K562 (cell line): ENCODE results near the gene SLC3A2. TPM values are rescaled to one million over a fixed set of nuclear protein-coding genes. Genes with fewer than 3 reads are reported as not detected.
A peak's percentile ranks its signal among the peaks of the same experiment; 100 is the strongest.

Experiments used
- DMBX1 ChIP-seq: fragments of 250-450 bp; sonication (Bioruptor Pico); IDR thresholded peaks from 2 replicates; pipeline ENCODE4 v1.8.0; 2022; ENCODE audit warnings: inconsistent platforms, mild to moderate bottlenecking, moderate library complexity, borderline replicate concordance
- HOMEZ ChIP-seq: fragments of 250-450 bp; sonication (Bioruptor Pico); IDR thresholded peaks from 2 replicates; pipeline ENCODE4 v1.4.0; 2020; ENCODE audit warnings: mild to moderate bottlenecking, moderate library complexity
- KDM2B ChIP-seq: fragments of 250-450 bp; sonication (Bioruptor Pico); IDR thresholded peaks from 2 replicates; pipeline ENCODE4 v1.8.0; 2021; ENCODE audit warnings: mild to moderate bottlenecking, moderate library complexity
- PCBP1 ChIP-seq: fragments of 200-400 bp; formaldehyde crosslinking; IDR thresholded peaks from 2 replicates; pipeline ENCODE4 v1.6.1; 2018; ENCODE audit warnings: mild to moderate bottlenecking, low read depth, low read length; ENCODE audit not compliant: poor library complexity, severe bottlenecking
- PHB ChIP-seq: fragments of 250-450 bp; sonication (Bioruptor Pico); IDR thresholded peaks from 2 replicates; pipeline ENCODE4 v1.5.0; 2021
- RBM39 ChIP-seq: fragments of 200-400 bp; formaldehyde crosslinking; optimal IDR thresholded peaks from 2 replicates; pipeline ENCODE3; 2018; ENCODE audit warnings: low read depth, low read length
- SRSF1 ChIP-seq: fragments of 200-400 bp; formaldehyde crosslinking; IDR thresholded peaks from 2 replicates; pipeline ENCODE4 v1.6.1; 2017; ENCODE audit warnings: mild to moderate bottlenecking, low read depth, low read length, moderate library complexity
- TAF1 ChIP-seq: IDR thresholded peaks from 2 replicates; pipeline ENCODE4 v1.6.1; 2011; ENCODE audit warnings: mild to moderate bottlenecking, low read length, moderate library complexity; ENCODE audit not compliant: insufficient read depth, control insufficient read depth, severe bottlenecking; ENCODE audit errors: extremely low read depth
- ZC3H4 ChIP-seq: sonication (generic); formaldehyde crosslinking; IDR thresholded peaks from 2 replicates; pipeline ENCODE4 v1.9.0; 2021; ENCODE audit warnings: missing genetic modification reagents, borderline replicate concordance
- polyA plus RNA-seq, 8 experiments: library from polyadenylated mRNA; depleted of rRNA in 4 of 8; stranded (reverse) in 5 of 8; unstranded in 3 of 8; fragments of >200 nt; fragmentation: Nextera tagmentation in 2 of 8; fragmentation: Illumina TruSeq in 1 of 8; extraction: Ambion mirVana in 2 of 8; extraction: Trizol in 1 of 8; gene quantifications; 2 replicates each; pipeline versions ENCODE4 v1.2.1 to v1.2.3, GENCODE V29; 2011 to 2014; ENCODE audit warnings: inconsistent platforms in 1 of 8, missing spikeins in 1 of 8
- total RNA-seq, 7 experiments: library from RNA; depleted of rRNA in 6 of 7; stranded (reverse); fragments of >200 nt in 6 of 7; fragmentation: Illumina TruSeq in 2 of 7; extraction: Trizol in 2 of 7; gene quantifications; 2 replicates each; pipeline versions ENCODE4 v1.2.1 to v1.2.3, GENCODE V29; 2011 to 2021; ENCODE audit warnings: low replicate concordance in 1 of 7
- TF ChIP-seq, protein P1 (sequence below): fragments of 250-450 bp; sonication (Bioruptor Pico); IDR thresholded peaks from 2 replicates; pipeline ENCODE4 v1.8.0; 2021; ENCODE audit warnings: moderate library complexity, mild to moderate bottlenecking, inconsistent platforms
- TF ChIP-seq, protein P2 (sequence below): fragments of 250-450 bp; sonication (Bioruptor Pico); IDR thresholded peaks from 2 replicates; pipeline ENCODE4 v1.8.0; 2022; ENCODE audit warnings: inconsistent platforms
- TF ChIP-seq, protein P3 (sequence below): fragments of 150-350 bp; conservative IDR thresholded peaks from 2 replicates; pipeline ENCODE4 v1.6.1; 2014; ENCODE audit warnings: low read length
- TF ChIP-seq, protein P4 (sequence below): fragments of 250-450 bp; sonication (Bioruptor Pico); IDR thresholded peaks from 2 replicates; pipeline ENCODE4 v1.6.1; 2021; ENCODE audit warnings: mild to moderate bottlenecking
- TF ChIP-seq, protein P5 (sequence below): fragments of 450-650 bp; conservative IDR thresholded peaks from 2 replicates; pipeline ENCODE4 v1.6.1; 2016; ENCODE audit warnings: missing genetic modification characterization, low read depth, mild to moderate bottlenecking, missing compliant biosample characterization, moderate library complexity

The SLC3A2 gene
- total and polyA plus RNA-seq, 9 of the 15 experiments (the other 6 are each of a cell fraction or from before 2014, with no cell fraction given) = 20.0 to 296 (median 214) TPM

GRCh38 chr11:62841361-62842170 is 39.1 kb upstream of the SLC3A2 start (continued):
- TF ChIP-seq HOMEZ (CRISPR knock-in tag) = no peak
- peak; percentile 63; the same call in 1 of the 2 replicates for TF ChIP-seq KDM2B (CRISPR knock-in tag)
- TF ChIP-seq, protein P1, sequence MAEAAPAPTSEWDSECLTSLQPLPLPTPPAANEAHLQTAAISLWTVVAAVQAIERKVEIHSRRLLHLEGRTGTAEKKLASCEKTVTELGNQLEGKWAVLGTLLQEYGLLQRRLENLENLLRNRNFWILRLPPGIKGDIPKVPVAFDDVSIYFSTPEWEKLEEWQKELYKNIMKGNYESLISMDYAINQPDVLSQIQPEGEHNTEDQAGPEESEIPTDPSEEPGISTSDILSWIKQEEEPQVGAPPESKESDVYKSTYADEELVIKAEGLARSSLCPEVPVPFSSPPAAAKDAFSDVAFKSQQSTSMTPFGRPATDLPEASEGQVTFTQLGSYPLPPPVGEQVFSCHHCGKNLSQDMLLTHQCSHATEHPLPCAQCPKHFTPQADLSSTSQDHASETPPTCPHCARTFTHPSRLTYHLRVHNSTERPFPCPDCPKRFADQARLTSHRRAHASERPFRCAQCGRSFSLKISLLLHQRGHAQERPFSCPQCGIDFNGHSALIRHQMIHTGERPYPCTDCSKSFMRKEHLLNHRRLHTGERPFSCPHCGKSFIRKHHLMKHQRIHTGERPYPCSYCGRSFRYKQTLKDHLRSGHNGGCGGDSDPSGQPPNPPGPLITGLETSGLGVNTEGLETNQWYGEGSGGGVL (CRISPR knock-in tag) = peak; percentile 71; the same call in 1 of the 2 replicates
- TF ChIP-seq, protein P2, sequence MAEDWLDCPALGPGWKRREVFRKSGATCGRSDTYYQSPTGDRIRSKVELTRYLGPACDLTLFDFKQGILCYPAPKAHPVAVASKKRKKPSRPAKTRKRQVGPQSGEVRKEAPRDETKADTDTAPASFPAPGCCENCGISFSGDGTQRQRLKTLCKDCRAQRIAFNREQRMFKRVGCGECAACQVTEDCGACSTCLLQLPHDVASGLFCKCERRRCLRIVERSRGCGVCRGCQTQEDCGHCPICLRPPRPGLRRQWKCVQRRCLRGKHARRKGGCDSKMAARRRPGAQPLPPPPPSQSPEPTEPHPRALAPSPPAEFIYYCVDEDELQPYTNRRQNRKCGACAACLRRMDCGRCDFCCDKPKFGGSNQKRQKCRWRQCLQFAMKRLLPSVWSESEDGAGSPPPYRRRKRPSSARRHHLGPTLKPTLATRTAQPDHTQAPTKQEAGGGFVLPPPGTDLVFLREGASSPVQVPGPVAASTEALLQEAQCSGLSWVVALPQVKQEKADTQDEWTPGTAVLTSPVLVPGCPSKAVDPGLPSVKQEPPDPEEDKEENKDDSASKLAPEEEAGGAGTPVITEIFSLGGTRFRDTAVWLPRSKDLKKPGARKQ (CRISPR knock-in tag) = no peak
- TF ChIP-seq, protein P3, sequence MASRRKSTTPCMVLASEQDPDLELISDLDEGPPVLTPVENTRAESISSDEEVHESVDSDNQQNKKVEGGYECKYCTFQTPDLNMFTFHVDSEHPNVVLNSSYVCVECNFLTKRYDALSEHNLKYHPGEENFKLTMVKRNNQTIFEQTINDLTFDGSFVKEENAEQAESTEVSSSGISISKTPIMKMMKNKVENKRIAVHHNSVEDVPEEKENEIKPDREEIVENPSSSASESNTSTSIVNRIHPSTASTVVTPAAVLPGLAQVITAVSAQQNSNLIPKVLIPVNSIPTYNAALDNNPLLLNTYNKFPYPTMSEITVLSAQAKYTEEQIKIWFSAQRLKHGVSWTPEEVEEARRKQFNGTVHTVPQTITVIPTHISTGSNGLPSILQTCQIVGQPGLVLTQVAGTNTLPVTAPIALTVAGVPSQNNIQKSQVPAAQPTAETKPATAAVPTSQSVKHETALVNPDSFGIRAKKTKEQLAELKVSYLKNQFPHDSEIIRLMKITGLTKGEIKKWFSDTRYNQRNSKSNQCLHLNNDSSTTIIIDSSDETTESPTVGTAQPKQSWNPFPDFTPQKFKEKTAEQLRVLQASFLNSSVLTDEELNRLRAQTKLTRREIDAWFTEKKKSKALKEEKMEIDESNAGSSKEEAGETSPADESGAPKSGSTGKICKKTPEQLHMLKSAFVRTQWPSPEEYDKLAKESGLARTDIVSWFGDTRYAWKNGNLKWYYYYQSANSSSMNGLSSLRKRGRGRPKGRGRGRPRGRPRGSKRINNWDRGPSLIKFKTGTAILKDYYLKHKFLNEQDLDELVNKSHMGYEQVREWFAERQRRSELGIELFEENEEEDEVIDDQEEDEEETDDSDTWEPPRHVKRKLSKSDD = peak; percentile 95
- TF ChIP-seq ZC3H4 (CRISPR knock-in tag) = peak; percentile 98
- TF ChIP-seq RBM39 = peak; percentile 99
- TF ChIP-seq, protein P4, sequence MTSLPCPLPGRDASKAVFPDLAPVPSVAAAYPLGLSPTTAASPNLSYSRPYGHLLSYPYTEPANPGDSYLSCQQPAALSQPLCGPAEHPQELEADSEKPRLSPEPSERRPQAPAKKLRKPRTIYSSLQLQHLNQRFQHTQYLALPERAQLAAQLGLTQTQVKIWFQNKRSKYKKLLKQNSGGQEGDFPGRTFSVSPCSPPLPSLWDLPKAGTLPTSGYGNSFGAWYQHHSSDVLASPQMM (CRISPR knock-in tag) = peak; percentile 100
- TF ChIP-seq, protein P5, sequence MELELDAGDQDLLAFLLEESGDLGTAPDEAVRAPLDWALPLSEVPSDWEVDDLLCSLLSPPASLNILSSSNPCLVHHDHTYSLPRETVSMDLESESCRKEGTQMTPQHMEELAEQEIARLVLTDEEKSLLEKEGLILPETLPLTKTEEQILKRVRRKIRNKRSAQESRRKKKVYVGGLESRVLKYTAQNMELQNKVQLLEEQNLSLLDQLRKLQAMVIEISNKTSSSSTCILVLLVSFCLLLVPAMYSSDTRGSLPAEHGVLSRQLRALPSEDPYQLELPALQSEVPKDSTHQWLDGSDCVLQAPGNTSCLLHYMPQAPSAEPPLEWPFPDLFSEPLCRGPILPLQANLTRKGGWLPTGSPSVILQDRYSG (tag) = no peak
- no peak for TF ChIP-seq PCBP1
- TF ChIP-seq PHB (CRISPR knock-in tag) = peak; percentile 100
- TF ChIP-seq SRSF1 = no peak
- peak; percentile 60 for TF ChIP-seq TAF1
- 0 out of 2 replicates have a peak, but pooled peaks have one; percentile 73 for TF ChIP-seq DMBX1 (CRISPR knock-in tag)
